ENCODE results near the gene CACNA1C.

Gene CACNA1C

DNA sequence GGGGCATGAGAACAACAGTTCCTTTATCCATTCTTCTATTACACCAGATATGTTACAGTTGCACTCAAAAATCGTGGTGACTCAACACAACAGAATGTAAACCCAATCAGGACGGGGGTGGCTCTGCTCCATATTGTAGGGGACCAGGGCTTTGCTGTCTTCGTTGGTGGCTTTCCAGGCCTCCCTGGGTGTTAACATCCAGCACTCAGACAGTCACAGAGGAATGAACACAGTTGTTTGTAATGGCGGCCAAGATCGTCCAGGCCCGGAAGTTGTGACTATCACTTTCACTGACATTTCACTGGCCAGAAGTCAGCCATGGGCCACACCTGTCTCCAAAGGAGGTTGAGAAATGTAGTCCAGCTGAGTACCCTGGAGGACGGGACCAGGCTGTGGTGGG is 204.1 kb downstream of the CACNA1C start:
- DNase-seq (ENCODE audit: low read depth) = no peak

- DNase-seq (ENCODE audit: low read depth) = no peak
Observed at GRCh38 chr12:2258025-2258424, 205.2 kb downstream of the CACNA1C start.

DNA sequence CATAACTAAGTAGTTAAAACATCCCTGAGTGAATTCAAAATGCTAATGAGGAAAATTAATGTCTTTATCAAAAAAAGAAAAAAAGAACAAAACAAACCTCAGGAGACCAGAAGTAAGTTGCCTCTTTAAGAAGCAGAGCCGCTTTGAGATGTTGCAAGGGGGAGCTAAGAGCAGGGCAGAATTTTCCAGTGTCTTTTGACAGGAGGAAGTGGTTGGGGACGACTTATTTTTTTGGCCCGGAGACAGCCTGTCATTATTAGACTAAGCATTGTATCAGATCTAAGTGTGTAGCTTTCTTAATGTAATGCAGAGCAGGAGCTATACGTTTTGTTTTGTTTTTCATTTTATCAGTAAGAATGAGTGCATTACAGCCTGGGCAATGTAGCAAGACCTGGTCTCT is 206.6 kb downstream of the CACNA1C start:
- DNase-seq (ENCODE audit: low read depth) = no peak

DNA sequence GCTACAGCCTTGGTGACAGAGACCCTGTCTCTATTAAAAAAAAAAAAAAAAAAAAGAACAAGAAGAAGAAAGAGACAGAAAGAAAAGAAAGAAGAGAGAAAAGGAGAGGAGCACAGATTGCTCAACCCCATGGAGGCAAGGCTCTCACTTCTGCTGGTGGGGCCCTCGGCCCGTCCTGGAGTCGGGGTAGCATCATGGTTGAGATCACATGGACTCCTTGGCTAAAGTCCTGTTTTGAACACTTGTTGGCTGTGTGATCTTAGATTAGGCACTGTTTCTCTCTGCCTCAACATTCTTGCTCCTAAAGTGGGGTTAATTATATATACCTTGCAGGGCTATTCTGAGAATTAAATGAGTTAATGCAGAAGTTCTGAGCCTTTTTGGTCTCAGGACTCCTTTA is 207.7 kb downstream of the CACNA1C start:
- no peak for DNase-seq (ENCODE audit: low read depth)

DNA sequence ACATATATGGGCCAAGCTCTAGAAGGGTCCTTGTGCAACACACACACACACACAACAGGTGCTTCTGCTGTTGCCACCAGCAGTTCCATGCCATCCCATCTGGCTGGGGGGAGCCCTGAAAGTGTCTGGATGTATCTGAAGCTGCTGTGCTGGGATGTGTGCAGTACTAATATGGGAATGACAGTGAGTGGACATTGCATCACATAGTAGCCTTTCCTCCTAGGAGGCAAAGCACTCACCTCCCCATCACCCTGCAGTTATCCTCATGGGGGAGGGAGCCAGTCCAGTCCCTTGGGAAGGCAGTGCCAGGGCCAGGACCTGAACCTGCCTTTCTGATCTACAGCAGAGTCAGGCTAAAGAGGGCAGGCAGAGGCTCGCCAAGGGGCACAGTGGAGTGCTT is 208.9 kb downstream of the CACNA1C start:
- no peak for DNase-seq (ENCODE audit: low read depth)

DNA sequence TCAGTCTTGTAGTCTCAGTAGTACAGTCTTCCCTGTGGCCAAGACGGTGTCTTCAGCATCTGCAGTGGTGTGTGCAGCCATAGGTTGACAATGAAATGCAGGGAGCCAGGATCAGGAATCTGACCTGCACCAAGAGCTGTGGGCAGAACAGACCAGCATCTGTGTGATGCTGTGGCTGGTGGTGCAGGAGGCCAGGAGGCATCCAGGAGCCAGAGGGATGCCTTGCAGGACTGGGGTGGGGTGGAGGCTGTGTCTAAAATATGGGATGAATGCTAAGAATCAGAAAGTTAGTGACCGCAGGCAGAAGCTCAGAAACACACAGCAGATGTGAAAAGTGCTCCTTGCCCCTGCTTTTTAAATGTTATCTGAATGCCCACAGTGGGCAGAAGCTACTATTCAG is 209.7 kb downstream of the CACNA1C start:
- no peak for DNase-seq (ENCODE audit: low read depth)

GRCh38 chr12:2263901-2264300 is 211.1 kb downstream of the CACNA1C start:
- DNase-seq (ENCODE audit: low read depth) = no peak

- DNase-seq (ENCODE audit: low read depth) = no peak
Observed at GRCh38 chr12:2264651-2265232, 212.0 kb downstream of the CACNA1C start.

DNA sequence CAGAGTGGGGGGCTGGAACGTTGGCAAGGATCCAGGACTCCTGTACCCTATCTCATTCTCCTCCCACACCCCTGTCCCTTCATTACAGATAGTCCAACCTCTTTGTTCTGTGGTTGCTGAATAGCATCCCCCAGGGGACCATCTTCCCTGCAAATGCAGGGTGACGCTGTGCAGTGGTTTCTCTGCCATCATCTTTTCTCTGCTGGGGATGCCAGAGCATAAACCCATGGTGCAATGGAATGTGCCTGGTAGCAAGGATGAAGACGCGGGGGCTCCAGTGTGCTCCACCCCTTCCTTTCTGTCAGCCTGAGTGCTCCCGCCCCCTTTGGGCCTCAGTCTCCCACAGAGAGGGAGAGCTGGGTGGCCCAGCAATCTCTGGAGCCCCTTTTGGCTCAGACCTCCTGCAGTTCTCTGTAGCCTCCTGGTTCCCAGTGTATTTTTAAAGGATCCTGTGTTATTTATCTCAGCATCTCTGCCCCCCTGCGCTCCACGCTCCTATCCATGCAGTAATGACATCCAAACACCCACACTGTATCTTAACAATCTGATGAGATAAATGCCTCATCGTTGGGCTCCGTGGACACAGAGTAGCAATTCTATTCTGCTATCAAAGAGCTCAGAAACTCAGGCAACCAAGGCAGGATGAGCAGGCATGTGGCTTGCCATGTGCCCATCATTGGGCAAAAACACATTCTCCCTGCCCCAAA is 212.8 kb downstream of the CACNA1C start:
- DNase-seq (ENCODE audit: low read depth) = no peak

- no peak for DNase-seq (ENCODE audit: low read depth)
Observed at GRCh38 chr12:2266666-2267620, 214.2 kb downstream of the CACNA1C start.

DNA sequence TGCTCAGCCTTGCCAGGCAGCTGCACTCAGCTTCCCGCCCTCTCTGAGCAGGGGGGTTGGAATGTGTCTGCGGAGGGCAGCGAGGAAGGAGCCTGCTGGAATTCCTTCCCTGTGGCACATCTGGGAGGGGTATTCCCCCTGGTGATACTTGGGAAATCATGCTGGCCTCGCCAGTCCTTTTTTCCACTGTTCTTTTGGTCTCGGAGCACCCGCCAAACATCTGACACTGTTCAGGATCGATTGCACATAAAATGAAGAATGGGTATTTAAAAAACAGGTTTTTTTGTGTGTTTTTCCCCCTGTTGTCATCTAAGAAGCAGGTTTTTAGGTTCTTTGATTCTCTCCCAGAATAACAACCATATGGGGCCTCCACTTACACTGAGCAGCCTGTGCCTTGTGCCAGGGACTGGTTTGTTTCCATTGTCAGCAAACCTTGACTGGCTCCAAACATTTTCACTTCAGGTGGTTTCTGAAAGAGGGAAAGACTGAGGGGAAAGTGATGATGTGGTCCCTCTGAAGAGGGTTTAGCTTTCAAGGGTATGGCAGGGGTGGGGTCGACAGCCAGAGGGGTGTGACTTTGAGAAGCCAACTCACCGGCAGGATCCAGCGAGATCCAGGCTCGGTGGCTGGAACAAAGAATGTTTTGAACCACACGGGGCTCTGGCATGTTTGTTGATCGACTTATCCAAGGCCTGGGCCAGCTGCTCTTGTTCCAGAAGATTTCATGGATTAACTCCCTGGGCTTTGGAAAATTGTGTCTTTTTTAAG is 215.1 kb downstream of the CACNA1C start:
- no peak for DNase-seq (ENCODE audit: low read depth)

GRCh38 chr12:2268471-2269286 is 215.9 kb downstream of the CACNA1C start:
- no peak for DNase-seq (ENCODE audit: low read depth)

DNA sequence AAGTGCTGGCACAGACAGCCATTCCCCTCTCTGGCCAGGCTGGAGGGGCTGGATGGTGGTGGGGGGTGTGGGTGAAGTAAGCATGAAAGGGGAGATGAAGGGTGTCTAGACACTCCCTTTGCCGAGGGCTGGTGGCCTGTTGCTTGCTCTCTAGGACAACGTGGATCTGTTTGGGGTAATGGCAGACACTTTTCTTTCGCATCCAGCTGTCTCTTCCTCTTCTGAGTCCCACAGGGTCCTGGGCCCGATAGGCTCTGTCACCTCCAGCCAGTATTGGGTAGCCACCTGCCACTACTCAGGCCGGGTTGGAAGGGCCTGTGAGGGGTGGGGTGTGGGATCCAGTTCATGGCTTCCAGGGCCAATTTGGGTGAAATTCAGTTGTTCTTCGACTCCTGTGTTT is 218.1 kb downstream of the CACNA1C start:
- DNase-seq (ENCODE audit: low read depth) = no peak

GRCh38 chr12:2271961-2272360 is 219.2 kb downstream of the CACNA1C start:
- no peak for DNase-seq (ENCODE audit: low read depth)

GRCh38 chr12:2273288-2273687 is 220.5 kb downstream of the CACNA1C start:
- DNase-seq (ENCODE audit: low read depth) = no peak

- no peak for DNase-seq (ENCODE audit: low read depth)
Observed at GRCh38 chr12:2273751-2274150, 221.0 kb downstream of the CACNA1C start.

DNA sequence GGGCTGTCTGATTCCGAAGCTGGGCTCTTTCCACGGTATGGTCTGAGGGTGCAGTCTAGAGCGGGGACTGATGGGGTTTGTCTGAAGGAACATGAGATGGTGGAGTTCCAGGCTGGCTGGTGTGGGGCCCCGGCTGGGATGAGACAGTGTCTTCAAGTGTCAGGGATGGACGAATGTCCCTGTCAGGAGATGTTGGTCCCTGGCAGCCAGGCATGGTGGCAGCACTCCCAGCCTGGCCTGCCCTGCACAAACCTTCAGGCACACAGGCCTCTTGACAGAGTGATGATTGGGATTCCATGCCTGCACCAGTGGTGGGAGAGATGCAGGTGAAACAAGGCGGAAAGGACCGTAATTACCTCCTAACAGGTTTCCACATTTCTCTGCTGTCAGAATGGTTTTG is 221.9 kb downstream of the CACNA1C start:
- no peak for DNase-seq (ENCODE audit: low read depth)

DNA sequence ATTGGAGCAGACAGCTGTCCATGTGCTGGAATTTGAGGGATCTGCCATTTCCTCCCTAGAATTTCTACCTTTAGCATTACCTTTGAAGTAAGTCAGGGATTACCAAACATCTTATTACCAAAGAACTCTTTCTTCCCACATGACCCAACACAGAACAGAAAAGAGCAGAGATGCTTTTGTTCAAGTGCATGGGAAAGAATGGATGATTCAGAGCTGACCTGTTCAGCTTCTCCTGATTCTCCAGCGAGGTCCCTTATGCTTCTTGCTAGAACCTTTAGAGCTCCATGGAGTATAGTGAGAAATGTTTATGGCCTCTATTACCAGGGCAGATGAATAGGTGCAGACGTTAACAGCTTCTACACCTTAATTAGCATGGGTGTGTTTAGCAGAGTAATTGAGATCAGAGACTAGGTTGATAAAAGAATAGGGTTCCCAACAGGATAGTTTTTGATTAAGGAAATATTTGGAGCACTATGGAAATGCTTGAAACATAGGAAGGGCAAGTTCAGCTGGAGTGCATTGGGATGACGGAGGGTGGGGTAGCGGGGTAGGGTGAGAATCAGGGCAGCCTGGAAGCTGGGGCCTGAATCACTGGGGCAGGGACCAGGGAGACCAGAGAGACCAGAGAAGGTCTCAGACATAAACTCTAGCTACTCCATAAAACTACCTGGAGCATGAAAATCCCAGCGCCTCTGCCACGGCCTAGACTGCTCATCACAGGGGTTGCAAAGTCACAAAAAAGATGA is 223.7 kb downstream of the CACNA1C start:
- no peak for DNase-seq (ENCODE audit: low read depth)

GRCh38 chr12:2277492-2278155 is 224.8 kb downstream of the CACNA1C start:
- DNase-seq (ENCODE audit: low read depth) = no peak

DNA sequence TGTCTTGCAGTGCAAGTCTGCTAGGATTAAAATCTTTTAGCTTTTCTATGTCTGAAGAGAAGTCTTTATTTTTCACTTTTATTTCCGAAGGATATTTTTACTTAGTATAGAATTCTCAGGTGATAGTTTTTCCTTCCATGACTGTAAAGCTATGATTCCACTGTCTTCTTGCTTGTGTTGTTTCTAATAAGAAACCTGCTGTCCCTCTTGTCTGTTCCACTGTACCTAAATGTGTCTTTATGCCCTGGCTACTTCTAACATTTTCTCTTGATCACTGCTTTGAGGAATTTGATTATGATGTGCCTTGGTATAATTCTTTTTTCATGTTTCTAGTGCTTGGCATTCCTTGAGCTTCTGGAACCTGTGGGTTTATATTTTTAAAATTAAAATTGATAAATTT is 228.7 kb downstream of the CACNA1C start:
- no peak for DNase-seq (ENCODE audit: low read depth)

Measured in activated gamma-delta T cell treated with anti-CD3 and anti-CD28 coated beads, Interleukin-2, amount 50 U/mL, for 16 hours (primary cell).